Esophagus squamous epithelium (tissue), 4 donors: ENCODE data around the gene SEMA7A.

Experiments
- CTCF ChIP-seq, 6 experiments: fragments of 450-650 bp in 4 of 6; fragments of 200-600 bp in 2 of 6; sonication (generic) in 2 of 6; IDR thresholded peaks; one replicate each; pipeline ENCODE4 v1.5.1; 2016 to 2019; ENCODE audit warnings: antibody characterized with exemption in 6 of 6, mild to moderate bottlenecking in 4 of 6, moderate library complexity in 4 of 6
- POLR2A ChIP-seq, 4 donors: fragments of 450-650 bp; IDR thresholded peaks; one replicate each; pipeline ENCODE4 v1.6.1; 2017; ENCODE audit warnings: antibody characterized with exemption in 4 of 4, mild to moderate bottlenecking in 4 of 4, moderate library complexity in 3 of 4

GRCh38 chr15:74378848-74379247, 54.9 kb downstream of the SEMA7A start:
- TF ChIP-seq CTCF (IDR thresholded peaks at IDR 0.05) (no peak), POLR2A (IDR thresholded peaks at IDR 0.05) (no peak)
